SK-N-SH (cell line): ENCODE measurements around the gene MCTP2. TPM values are rescaled to one million over a fixed set of nuclear protein-coding genes. Genes with fewer than 3 reads are reported as not detected.

Experiments
- CTCF ChIA-PET: fragments of 300-600, 350-600 bp; formaldehyde crosslinking; extraction: SDS; loops from one replicate; lab custom pipeline; 2021; lab: Yijun Ruan, JAX
- POLR2A ChIA-PET: fragments of 350-600 bp; sonication (Branson Sonifier 250); formaldehyde crosslinking; extraction: SDS; loops from one replicate; lab custom pipeline; 2020; ENCODE audit warnings: antibody characterized with exemption, inconsistent platforms; lab: Yijun Ruan, JAX
- DNase-seq: peaks from one replicate; pipeline ENCODE4 v3.0.0; 2012
- H2AFZ ChIP-seq: fragments of 200-600 bp; sonication (generic); 2 replicates; pipeline ENCODE4 v1.8.1; 2016; ENCODE audit warnings: antibody characterized with exemption, mild to moderate bottlenecking, low read depth
- H3F3A ChIP-seq: fragments of 200-600 bp; sonication (generic); replicated peaks from 2 replicates; pipeline ENCODE3; 2016; ENCODE audit warnings: antibody characterized with exemption, mild to moderate bottlenecking; ENCODE audit not compliant: insufficient read depth
- H3K27ac ChIP-seq, 2 experiments: fragments of 200-500 bp in 1 of 2; fragments of 200-600 bp in 1 of 2; sonication (Bioruptor generic) in 1 of 2; sonication (generic), shearing (Covaris generic) in 1 of 2; 2 replicates each; pipeline versions ENCODE4 v1.5.1 to v1.6.1; 2014 to 2016; ENCODE audit warnings: low read depth in 2 of 2, inconsistent platforms in 1 of 2, low read length in 1 of 2, mild to moderate bottlenecking in 1 of 2, mixed read lengths in 1 of 2
- H3K27me3 ChIP-seq: fragments of 200-600 bp; sonication (generic), shearing (Covaris generic); 2 replicates; pipeline ENCODE4 v1.6.1; 2016; ENCODE audit warnings: mixed run types; ENCODE audit not compliant: insufficient read depth
- H3K36me3 ChIP-seq, 2 experiments: fragments of 200-500 bp in 1 of 2; fragments of 200-600 bp in 1 of 2; sonication (Bioruptor generic) in 1 of 2; sonication (generic) in 1 of 2; replicated peaks in 1 of 2; 2 replicates each; pipeline versions ENCODE3 to v1.5.1; 2014 to 2016; ENCODE audit warnings: low read length in 1 of 2, mild to moderate bottlenecking in 1 of 2; ENCODE audit not compliant: insufficient read depth in 2 of 2, control insufficient read depth in 1 of 2
- H3K4me1 ChIP-seq, 2 experiments: fragments of 200-500 bp in 1 of 2; fragments of 200-600 bp in 1 of 2; sonication (Bioruptor generic) in 1 of 2; sonication (generic), shearing (Covaris generic) in 1 of 2; 2 replicates each; pipeline versions ENCODE4 v1.5.1 to v1.6.1; 2014 to 2016; ENCODE audit warnings: low read depth in 1 of 2, low read length in 1 of 2, mixed run types in 1 of 2; ENCODE audit not compliant: insufficient read depth in 2 of 2, control insufficient read depth in 1 of 2
- H3K4me2 ChIP-seq: fragments of 200-600 bp; sonication (generic), shearing (Covaris generic); 2 replicates; pipeline ENCODE4 v1.6.1; 2017; ENCODE audit warnings: mixed run types
- H3K4me3 ChIP-seq, 2 experiments: fragments of 200-500 bp in 1 of 2; fragments of 200-600 bp in 1 of 2; sonication (Bioruptor generic) in 1 of 2; sonication (generic), shearing (Covaris generic) in 1 of 2; 2 replicates each; pipeline versions ENCODE4 v1.5.1 to v1.8.1; 2014 to 2016; ENCODE audit warnings: low read depth in 2 of 2, inconsistent platforms in 1 of 2, low read length in 1 of 2, mild to moderate bottlenecking in 1 of 2, mixed read lengths in 1 of 2, moderate library complexity in 1 of 2
- H3K79me2 ChIP-seq: fragments of 200-600 bp; sonication (generic); 2 replicates; pipeline ENCODE4 v1.8.1; 2017; ENCODE audit warnings: mild to moderate bottlenecking; ENCODE audit not compliant: insufficient read depth
- H3K9ac ChIP-seq: fragments of 200-600 bp; sonication (generic); 2 replicates; pipeline ENCODE4 v1.6.1; 2017; ENCODE audit warnings: mixed run types
- H3K9me2 ChIP-seq: fragments of 200-600 bp; sonication (generic); 2 replicates; pipeline ENCODE4 v1.6.1; 2017; ENCODE audit warnings: mixed run types
- H3K9me3 ChIP-seq: fragments of 200-600 bp; sonication (generic); 2 replicates; pipeline ENCODE4 v1.6.1; 2017; ENCODE audit warnings: mixed run types, mild to moderate bottlenecking, moderate library complexity
- H4K20me1 ChIP-seq: fragments of 200-600 bp; sonication (generic); 2 replicates; pipeline ENCODE4 v1.6.1; 2017; ENCODE audit warnings: mild to moderate bottlenecking, mixed run types; ENCODE audit not compliant: insufficient read depth
- CTCF ChIP-seq: fragments of 200-600 bp; sonication (generic); IDR thresholded peaks from 2 replicates; pipeline ENCODE4 v1.6.1; 2017; ENCODE audit warnings: antibody characterized with exemption, mild to moderate bottlenecking, moderate library complexity
- EP300 ChIP-seq, 2 experiments: IDR thresholded peaks; 2 replicates each; pipeline versions ENCODE4 v1.4.0 to v1.6.1; 2012; ENCODE audit warnings: borderline replicate concordance in 1 of 2, low read depth in 1 of 2, low read length in 1 of 2
- GATA2 ChIP-seq: sonication (generic); formaldehyde crosslinking; IDR thresholded peaks from 2 replicates; pipeline ENCODE4 v1.5.0; 2020; ENCODE audit warnings: mild to moderate bottlenecking, missing genetic modification reagents
- IRF3 ChIP-seq: fragments of 150-350 bp; IDR thresholded peaks from 2 replicates; pipeline ENCODE4 v1.6.1; 2016; ENCODE audit warnings: mild to moderate bottlenecking, low read depth, low read length
- JUND ChIP-seq: IDR thresholded peaks from 2 replicates; pipeline ENCODE4 v1.4.0; 2012
- MXI1 ChIP-seq: IDR thresholded peaks from 2 replicates; pipeline ENCODE4 v1.6.1; 2012; ENCODE audit warnings: mild to moderate bottlenecking, low read depth, low read length, improper control_type of control experiment
- NFIC ChIP-seq: IDR thresholded peaks from 2 replicates; pipeline ENCODE4 v1.4.0; 2012; ENCODE audit warnings: borderline replicate concordance
- RAD21 ChIP-seq: IDR thresholded peaks from 2 replicates; pipeline ENCODE4 v1.6.1; 2012; ENCODE audit warnings: mild to moderate bottlenecking, low read length
- RCOR1 ChIP-seq: fragments of 150-350 bp; IDR thresholded peaks from 2 replicates; pipeline ENCODE4 v1.6.1; 2017; ENCODE audit warnings: antibody characterized with exemption, low read length
- RXRA ChIP-seq: IDR thresholded peaks from 2 replicates; pipeline ENCODE4 v1.4.0; 2012; ENCODE audit warnings: low read depth, mild to moderate bottlenecking, borderline replicate concordance
- SIN3A ChIP-seq: IDR thresholded peaks from 2 replicates; pipeline ENCODE4 v1.6.1; 2012; ENCODE audit warnings: low read depth, mild to moderate bottlenecking, low read length, moderate library complexity, borderline replicate concordance
- SMC3 ChIP-seq: IDR thresholded peaks from 2 replicates; pipeline ENCODE4 v1.6.1; 2012; ENCODE audit warnings: low read depth, low read length, improper control_type of control experiment
- TAF1 ChIP-seq: IDR thresholded peaks from 2 replicates; pipeline ENCODE4 v1.6.1; 2012; ENCODE audit warnings: low read depth, mild to moderate bottlenecking, low read length, moderate library complexity, borderline replicate concordance
- TEAD4 ChIP-seq: IDR thresholded peaks from 2 replicates; pipeline ENCODE4 v1.4.0; 2012; ENCODE audit warnings: mild to moderate bottlenecking, borderline replicate concordance; ENCODE audit not compliant: insufficient read depth
- USF2 ChIP-seq: fragments of 150-350 bp; IDR thresholded peaks from 2 replicates; pipeline ENCODE4 v1.6.1; 2017; ENCODE audit warnings: antibody characterized with exemption, low read length, low read depth, borderline replicate concordance
- YY1 ChIP-seq: IDR thresholded peaks from 2 replicates; pipeline ENCODE4 v1.4.0; 2012; ENCODE audit warnings: low read depth, mild to moderate bottlenecking
- ZBTB33 ChIP-seq: IDR thresholded peaks from 2 replicates; pipeline ENCODE4 v1.4.0; 2012; ENCODE audit warnings: low read depth, borderline replicate concordance
- WGBS: methylation state at CpG from one replicate; pipeline ENCODE4 v1.1.6; 2017; ENCODE audit warnings: low lambda C conversion rate; 5-methylcytosine and 5-hydroxymethylcytosine counted together
- polyA plus RNA-seq, 3 experiments: library from polyadenylated mRNA; depleted of rRNA; stranded (reverse); fragments of >200 nt; gene quantifications; 2 replicates each; pipeline ENCODE4 v1.2.3, GENCODE V29; 2012

MCTP2 gene
- polyA plus RNA-seq, 1 of the 3 experiments (the other 2 are of a cell fraction) = 0.26 TPM

GRCh38 chr15:94253742-94254141 is 22.4 kb downstream of the MCTP2 start:
- H3K9ac ChIP-seq = no peak overlapping the region
- H3K79me2 ChIP-seq = no peaks in the 10 kb centered on the region
- POLR2A ChIA-PET = no interaction called here
- H3K27me3 ChIP-seq = no peaks in the 10 kb centered on the region
- H4K20me1 ChIP-seq = no peaks in the 10 kb centered on the region
- no peak for DNase-seq
- no peak overlapping the region for H3K4me2 ChIP-seq
- H3K27ac ChIP-seq = no peak overlapping the region
- 15% methylated on average over 3 of the region's 3 CpGs for WGBS
- H3K9me2 ChIP-seq = no peaks in the 10 kb centered on the region
- no peak overlapping the region; the same call in 1 of the 2 replicates for H2AFZ ChIP-seq
- no peaks in the 10 kb centered on the region; a peak in 1 of 4 replicates for H3K4me1 ChIP-seq
- no peaks in the 10 kb centered on the region for H3K36me3 ChIP-seq
- TF ChIP-seq SIN3A (no peak), ZBTB33 (no peak), TAF1 (no peak), USF2 (no peak), GATA2 (CRISPR knock-in tag) (no peak), RAD21 (no peak), TEAD4 (no peak), NFIC (no peak), RXRA (no peak), CTCF (no peak), JUND (no peak)
- no peaks in the 10 kb centered on the region for H3K9me3 ChIP-seq
- CTCF ChIA-PET = interaction anchor here (0.7 to 2.1 kb wide), 4 partner anchors 31 to 134 kb away, joined by 3 to 4 read pairs (median 4); no protein-coding TSS in a partner anchor
- H3K4me3 ChIP-seq = no peak overlapping the region
- no peaks in the 10 kb centered on the region for H3F3A ChIP-seq

- Histone ChIP-seq H3K9ac (no peak overlapping the region), H3K79me2 (no peaks in the 10 kb centered on the region), H3K27ac (no peak overlapping the region), H3F3A (no peaks in the 10 kb centered on the region), H4K20me1 (no peaks in the 10 kb centered on the region), H3K4me1 (peaks cover 0 to 2% of the 10 kb centered on the region in 2 experiments; a peak in 1 of 4 replicates), H3K4me3 (no peak overlapping the region), H3K4me2 (no peak overlapping the region), H3K9me2 (no peaks in the 10 kb centered on the region), H3K36me3 (no peaks in the 10 kb centered on the region), H3K9me3 (no peaks in the 10 kb centered on the region), H2AFZ (no peak overlapping the region), H3K27me3 (no peaks in the 10 kb centered on the region)
- DNase-seq = no peak
- ChIA-PET CTCF (interaction anchor here (1.5 kb wide), 1 partner anchor 23 kb away, joined by 3 read pairs; no protein-coding TSS in a partner anchor), POLR2A (no interaction called here)
- 22% methylated on average over 4 of the region's 4 CpGs for WGBS
- TF ChIP-seq YY1 (no peak), SMC3 (no peak), EP300 (IDR thresholded peaks at IDR 0.05; ENCODE audit: borderline replicate concordance in 1 of 2, low read depth in 1 of 2, low read length in 1 of 2) (no peak), USF2 (no peak), TAF1 (no peak), MXI1 (no peak), CTCF (no peak), RCOR1 (no peak), IRF3 (no peak), TEAD4 (no peak)
Observed at GRCh38 chr15:94255540-94255939, 24.2 kb downstream of the MCTP2 start.
